Left ventricle myocardium inferior (tissue), 1 donor: ENCODE data around the gene CYBC1. TPM values are rescaled to one million over a fixed set of nuclear protein-coding genes. Genes with fewer than 3 reads are reported as not detected.
"Not testable (repeated sequence)": the region's sequence is repeated elsewhere in the genome, so short reads cannot be mapped to it uniquely, and the experiment has no call there.

Experiments used
- DNase-seq: peaks from one replicate; pipeline ENCODE4 v3.0.0-alpha.2; 2020
- H3K27ac ChIP-seq: fragments of 200-600 bp; replicated peaks from 2 replicates; pipeline ENCODE4 v1.8.0; 2021
- H3K27me3 ChIP-seq: fragments of 200-600 bp; 2 replicates; pipeline ENCODE4 v1.8.0; 2021; ENCODE audit warnings: low read depth
- H3K36me3 ChIP-seq: fragments of 200-600 bp; 2 replicates; pipeline ENCODE4 v1.8.0; 2021
- H3K4me1 ChIP-seq: fragments of 200-600 bp; 2 replicates; pipeline ENCODE4 v1.8.0; 2021
- H3K4me3 ChIP-seq: fragments of 200-600 bp; 2 replicates; pipeline ENCODE4 v1.8.0; 2021; ENCODE audit warnings: mild to moderate bottlenecking, moderate library complexity
- H3K9me3 ChIP-seq: fragments of 200-600 bp; replicated peaks from 2 replicates; pipeline ENCODE4 v1.8.0; 2021
- CTCF ChIP-seq: fragments of 200-600 bp; IDR thresholded peaks from 2 replicates; pipeline ENCODE4 v1.8.0; 2021; ENCODE audit warnings: antibody characterized with exemption, mild to moderate bottlenecking, borderline replicate concordance
- intact Hi-C: fragments of 100-400 bp; cut with micrococcal nuclease; formaldehyde crosslinking; loops from one replicate; pipeline ENCODE4 v1.11.0; 2022
- total RNA-seq: library from RNA; stranded (reverse); fragmentation: NEBNext Ultra II Directional; extraction: Animal tissue kit (Norgen Biotek cat#: 25700); gene quantifications from one replicate; pipeline ENCODE4 v1.2.1, GENCODE V29; 2021
- donor health status: DM: no; HTN: yes; CAD: no; lungs with severe emphysema.

CYBC1 gene
- total RNA-seq, 1 donor from 2014 or later = 23.8 TPM

DNA sequence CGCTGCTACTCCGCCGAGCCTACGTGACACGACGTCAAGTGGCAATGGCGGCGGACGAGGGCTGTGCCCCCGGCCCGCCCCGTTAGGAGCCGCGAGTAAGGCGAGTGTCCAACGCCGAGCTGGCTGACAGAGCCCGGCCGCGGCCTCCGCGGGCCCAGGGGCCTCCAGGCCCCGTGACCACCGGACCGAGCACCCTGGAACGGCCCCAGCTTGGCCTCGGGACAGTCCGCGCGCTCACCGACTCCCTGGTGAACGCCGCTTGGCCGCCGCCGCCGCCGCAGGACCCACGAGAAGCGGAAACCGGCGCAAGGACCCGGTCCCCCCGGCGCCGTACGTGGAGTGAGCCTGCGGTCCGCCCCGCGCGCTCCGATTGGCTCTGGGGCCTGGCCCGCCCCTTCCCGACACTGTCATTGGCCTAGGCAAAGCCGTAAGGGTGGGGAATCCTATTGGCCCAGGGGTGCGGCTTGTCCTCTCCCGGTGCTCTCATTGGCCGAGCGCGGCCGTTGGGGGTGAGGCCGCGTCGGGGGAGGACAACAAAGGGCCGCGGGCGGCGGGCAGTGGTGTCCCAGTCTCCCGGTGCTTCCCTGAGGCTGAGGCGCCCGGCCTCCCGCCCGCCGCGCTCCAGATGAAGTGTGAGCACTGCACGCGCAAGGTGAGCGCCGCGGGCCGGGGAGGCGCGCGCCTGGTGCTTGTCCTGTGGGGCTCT is 7.8 kb upstream of the CYBC1 start, which contains the start of gene NARF:
NARF (plus strand) TSS at position 563 of the 706 bp plus-strand sequence; CDS start at position 626, 63 bp downstream.
- H3K9me3 ChIP-seq = no peaks in the 10 kb centered on the region
- H3K36me3 ChIP-seq = peaks cover 35% of the 10 kb centered on the region
- peak; percentile 99 for DNase-seq
- TF ChIP-seq CTCF = no peak
- H3K27ac ChIP-seq = peak within 1 kb of the TSS; percentile 100
- peak within 1 kb of the TSS; percentile 93 for H3K4me3 ChIP-seq
- H3K4me1 ChIP-seq = peaks cover 59% of the 10 kb centered on the region
- no peaks in the 10 kb centered on the region for H3K27me3 ChIP-seq
- intact Hi-C loops = no loop called here

DNA sequence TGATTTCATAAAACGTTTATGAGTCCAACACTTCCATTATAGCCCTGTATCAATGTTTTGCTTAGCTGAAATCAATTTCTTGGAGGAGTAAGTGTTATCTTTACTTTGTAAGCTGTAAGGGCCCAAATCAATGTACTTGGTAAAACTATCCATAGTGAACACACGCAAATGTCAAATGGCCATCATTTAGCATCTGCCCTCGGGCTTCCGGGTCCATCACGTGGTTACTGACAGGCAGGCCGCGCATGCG is 7.3 kb upstream of the CYBC1 start:
- Histone ChIP-seq H3K4me3 (peak overlapping the region; percentile 93), H3K27me3 (no peaks in the 10 kb centered on the region), H3K36me3 (peaks cover 30% of the 10 kb centered on the region), H3K4me1 (peaks cover 55% of the 10 kb centered on the region), H3K9me3 (no peaks in the 10 kb centered on the region), H3K27ac (peak overlapping the region; percentile 100)
- intact Hi-C loops = no loop called here
- no peak for TF ChIP-seq CTCF
- no peak for DNase-seq

DNA sequence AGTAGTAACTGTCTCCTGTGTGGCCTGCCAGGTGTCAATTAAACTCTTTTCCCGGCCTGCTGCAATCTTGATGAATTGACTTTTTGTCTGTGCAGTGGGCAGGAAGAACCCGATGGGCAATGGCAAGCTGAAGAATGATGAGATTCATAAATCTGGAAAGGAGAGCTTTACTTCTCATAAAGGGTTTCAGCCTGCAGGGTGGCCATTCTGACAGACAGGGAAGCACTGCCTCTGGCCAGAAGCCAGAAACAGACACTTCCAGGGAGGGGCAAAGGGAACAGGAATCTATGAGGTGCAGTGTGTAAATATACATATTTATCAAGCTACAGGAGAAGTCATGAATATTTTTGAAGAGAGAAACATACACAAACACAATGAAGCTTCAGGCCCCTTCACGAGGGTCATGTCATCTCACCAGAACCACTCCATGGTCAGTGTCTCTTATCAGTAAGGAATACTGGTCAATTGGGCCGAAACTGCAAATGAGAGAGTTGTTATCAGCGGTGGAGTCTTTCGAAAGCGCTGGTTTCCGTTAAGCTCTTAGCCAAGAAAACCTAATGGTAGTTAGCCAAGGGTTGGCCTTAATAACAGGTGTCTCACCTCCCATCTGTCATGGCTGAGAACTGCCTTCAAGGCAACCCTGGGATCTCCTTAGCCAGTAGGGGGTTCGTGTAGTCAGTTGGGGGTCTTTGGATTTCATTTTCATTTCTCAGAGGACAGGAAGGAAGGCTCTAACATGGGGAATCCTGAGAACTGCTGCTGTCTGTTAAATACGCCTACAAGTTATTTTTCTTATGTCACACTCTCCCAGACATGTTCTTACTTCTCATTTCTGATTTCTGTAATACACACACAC is 6.7 kb upstream of the CYBC1 start:
- Histone ChIP-seq H3K4me1 (peaks cover 50% of the 10 kb centered on the region), H3K4me3 (peak overlapping the region; percentile 93), H3K36me3 (peaks cover 24% of the 10 kb centered on the region), H3K9me3 (no peaks in the 10 kb centered on the region), H3K27me3 (no peaks in the 10 kb centered on the region), H3K27ac (peak overlapping the region; percentile 100)
- no peak for DNase-seq
- TF ChIP-seq CTCF = no peak
- intact Hi-C loops = no loop called here

DNA sequence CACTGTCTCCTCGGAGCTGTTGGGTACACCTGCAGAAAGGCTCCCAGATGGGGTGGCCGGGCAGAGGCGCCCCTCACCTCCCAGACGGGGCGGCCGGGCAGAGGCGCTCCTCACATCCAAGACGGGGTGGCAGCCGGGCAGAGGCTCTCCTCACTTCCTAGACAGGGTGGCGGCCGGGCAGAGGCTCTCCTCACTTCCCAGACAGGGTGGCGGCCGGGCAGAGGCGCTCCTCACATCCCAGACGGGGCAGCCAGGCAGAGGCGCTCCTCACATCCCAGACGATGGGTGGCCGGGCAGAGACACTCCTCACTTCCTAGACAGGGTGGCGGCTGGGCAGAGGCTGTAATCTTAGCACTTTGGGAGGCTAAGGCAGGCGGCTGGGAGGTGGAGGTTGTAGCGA is 3.2 kb upstream of the CYBC1 start:
- H3K9me3 ChIP-seq, H3K27ac ChIP-seq, H3K4me3 ChIP-seq, intact Hi-C loops, DNase-seq, H3K36me3 ChIP-seq, H3K27me3 ChIP-seq: not testable (repeated sequence)
- H3K4me1 ChIP-seq = peaks cover 52% of the 10 kb centered on the region

GRCh38 chr17:82453151-82453550 is 2.6 kb upstream of the CYBC1 start:
- H3K27me3 ChIP-seq, intact Hi-C loops, H3K36me3 ChIP-seq, H3K9me3 ChIP-seq, DNase-seq, H3K27ac ChIP-seq, H3K4me3 ChIP-seq: not testable (repeated sequence)
- H3K4me1 ChIP-seq = peaks cover 49% of the 10 kb centered on the region

DNA sequence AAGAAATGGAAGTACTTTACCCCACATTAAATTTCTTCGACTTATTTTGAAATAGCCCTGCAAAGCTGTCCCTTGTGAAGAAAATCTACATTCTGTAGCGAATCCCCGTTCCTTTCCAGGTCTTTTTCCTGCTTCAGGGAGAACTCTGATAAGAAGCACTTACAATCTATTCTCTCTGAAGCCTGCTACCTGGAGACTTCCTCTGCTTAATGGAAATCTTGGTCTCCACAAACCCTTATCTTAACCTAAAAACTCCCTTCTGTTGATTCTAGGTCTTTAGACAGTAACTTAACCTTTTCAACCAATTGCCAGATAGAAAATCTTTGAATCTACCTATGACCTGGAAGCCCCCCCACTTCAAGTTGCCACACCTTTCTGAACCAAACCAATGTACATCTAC is 1.6 kb upstream of the CYBC1 start:
- intact Hi-C loops = no loop called here
- no peak for TF ChIP-seq CTCF
- H3K4me1 ChIP-seq = peaks cover 39% of the 10 kb centered on the region
- peak overlapping the region; percentile 93 for H3K27ac ChIP-seq
- H3K4me3 ChIP-seq = no peak overlapping the region
- H3K36me3 ChIP-seq = no peaks in the 10 kb centered on the region
- no peaks in the 10 kb centered on the region for H3K9me3 ChIP-seq
- DNase-seq = no peak
- H3K27me3 ChIP-seq = no peaks in the 10 kb centered on the region
